ENCODE measurements around the gene KIDINS220. TPM values are rescaled to one million over a fixed set of nuclear protein-coding genes. Genes with fewer than 3 reads are reported as not detected.

Gene KIDINS220
- total and polyA plus RNA-seq, 2 of the 13 experiments (the other 11 are each of a cell fraction or from before 2014, with no cell fraction given), result 25.2 to 32.3 TPM

- TF ChIP-seq ZNF18 (CRISPR knock-in tag; IDR thresholded peaks at IDR 0.05; ENCODE audit: insufficient replicate concordance) (peak; percentile 30), XBP1 (CRISPR knock-in tag; IDR thresholded peaks at IDR 0.05) (peak; percentile 95; the same call in 1 of the 2 replicates), EP300 (IDR thresholded peaks at IDR 0.05; ENCODE audit: low read depth in 2 of 2, low read length in 2 of 2) (peak in 1 of 2 experiments; percentile 51; a peak in 1 of 4 replicates), EP300 (CRISPR knock-in tag; IDR thresholded peaks at IDR 0.05; ENCODE audit: borderline replicate concordance) (peak; percentile 69), ZNF513 (CRISPR knock-in tag; conservative IDR thresholded peaks at IDR 0.05) (peak; percentile 89; the same call in 1 of the 2 replicates), ZBTB34 (CRISPR knock-in tag; IDR thresholded peaks at IDR 0.05) (no peak), MEF2D (CRISPR knock-in tag; IDR thresholded peaks at IDR 0.05) (peak; percentile 71), IKZF5 (CRISPR knock-in tag; IDR thresholded peaks at IDR 0.05) (peak; percentile 94), ZNF83 (CRISPR knock-in tag; IDR thresholded peaks at IDR 0.05; ENCODE audit: borderline replicate concordance) (no peak), SOX13 (IDR thresholded peaks at IDR 0.05) (peak; percentile 81; the same call in 1 of the 2 replicates), SOX13 (CRISPR knock-in tag; conservative IDR thresholded peaks at IDR 0.05 in 1 of 2, IDR thresholded peaks at IDR 0.05 in 1 of 2) (peak in 1 of 2 experiments; percentile 67; a peak in 1 of 4 replicates), STAT6 (CRISPR knock-in tag; IDR thresholded peaks at IDR 0.05; ENCODE audit: borderline replicate concordance) (no peak), DZIP1 (CRISPR knock-in tag; IDR thresholded peaks at IDR 0.05) (no peak; the same call in 1 of the 2 replicates)
Measured at GRCh38 chr2:8681786-8682692, 155.4 kb downstream of the KIDINS220 start, which contains the start of gene ID2 (continued).

Data from HepG2 (cell line).